H1 (cell line): ENCODE results near the gene RMND5A. TPM values are rescaled to one million over a fixed set of nuclear protein-coding genes. Genes with fewer than 3 reads are reported as not detected.

ENCODE experiments used
- CTCF ChIA-PET: fragments of 300-600 bp; sonication (Branson Sonifier 250); formaldehyde crosslinking; loops from one replicate; lab custom pipeline; 2021; ENCODE audit not compliant: partially characterized antibody; lab: Charles Lee
- POLR2A ChIA-PET: fragments of 300-600 bp; sonication (Branson Sonifier 250); formaldehyde crosslinking; loops from one replicate; lab custom pipeline; 2021; ENCODE audit warnings: inconsistent platforms; ENCODE audit not compliant: partially characterized antibody; lab: Charles Lee
- DNase-seq, 2 experiments: peaks; one replicate each; pipeline versions ENCODE4 v3.0.0 to v3.0.0-alpha.2; 2010 to 2022; ENCODE audit warnings: low spot score in 2 of 2, low read depth in 1 of 2, mixed read lengths in 1 of 2
- FAIRE-seq: peaks from 2 replicates; lab custom pipeline; 2011; peaks lifted over from hg19 to GRCh38; lab: Jason Lieb, UNC
- H2AFZ ChIP-seq: 2 replicates; pipeline ENCODE4 v1.8.1; 2012; ENCODE audit warnings: low read length, inconsistent platforms
- H2AK5ac ChIP-seq: 2 replicates; pipeline ENCODE4 v1.6.1; 2013; ENCODE audit warnings: low read depth, low read length
- H2BK120ac ChIP-seq: replicated peaks from 2 replicates; pipeline ENCODE3; 2013; ENCODE audit warnings: low read depth, low read length, inconsistent platforms
- H2BK12ac ChIP-seq: 2 replicates; pipeline ENCODE4 v1.6.1; 2013; ENCODE audit warnings: low read depth, low read length
- H2BK15ac ChIP-seq: 2 replicates; pipeline ENCODE4 v1.6.1; 2013; ENCODE audit warnings: low read length
- H2BK20ac ChIP-seq: 2 replicates; pipeline ENCODE4 v1.6.1; 2013; ENCODE audit warnings: low read length
- H2BK5ac ChIP-seq: 2 replicates; pipeline ENCODE4 v1.6.1; 2013; ENCODE audit warnings: low read depth, low read length
- H3K14ac ChIP-seq: 2 replicates; pipeline ENCODE4 v1.6.1; 2013; ENCODE audit warnings: inconsistent platforms; ENCODE audit not compliant: insufficient read length
- H3K18ac ChIP-seq: 2 replicates; pipeline ENCODE4 v1.6.1; 2013; ENCODE audit warnings: low read length; ENCODE audit errors: extremely low read depth
- H3K23ac ChIP-seq: 2 replicates; pipeline ENCODE4 v1.6.1; 2013; ENCODE audit warnings: inconsistent platforms; ENCODE audit not compliant: insufficient read length
- H3K23me2 ChIP-seq: 2 replicates; pipeline ENCODE4 v1.6.1; 2013; ENCODE audit warnings: low read depth, low read length
- H3K27ac ChIP-seq: 2 replicates; pipeline ENCODE4 v1.6.1; 2011; ENCODE audit warnings: low read depth, low read length, inconsistent platforms
- H3K27me3 ChIP-seq, 4 experiments: replicated peaks in 1 of 4; 1 replicate in 1 of 4; 2 replicates in 3 of 4; pipeline versions ENCODE4 v1.6.1 to v1.8.1; 2011 to 2013; ENCODE audit warnings: low read length in 3 of 4, mild to moderate bottlenecking in 3 of 4, inconsistent platforms in 2 of 4, mixed read lengths in 2 of 4, moderate library complexity in 1 of 4; ENCODE audit not compliant: control insufficient read depth in 3 of 4, insufficient read depth in 3 of 4; ENCODE audit errors: extremely low read depth in 1 of 4
- H3K36me3 ChIP-seq, 4 experiments: 2 replicates each; pipeline versions ENCODE4 v1.6.1 to v1.8.1; 2011 to 2013; ENCODE audit warnings: mild to moderate bottlenecking in 4 of 4, low read length in 3 of 4, moderate library complexity in 2 of 4, control low read depth in 1 of 4, inconsistent platforms in 1 of 4; ENCODE audit not compliant: insufficient read depth in 4 of 4, control insufficient read depth in 2 of 4
- H3K4ac ChIP-seq: replicated peaks from 2 replicates; pipeline ENCODE3; 2013; ENCODE audit warnings: low read length, low read depth, mixed read lengths, inconsistent platforms; ENCODE audit not compliant: insufficient read length
- H3K4me1 ChIP-seq, 4 experiments: replicated peaks in 1 of 4; 1 replicate in 1 of 4; 2 replicates in 3 of 4; pipeline versions ENCODE4 v1.6.1 to v1.8.1; 2011 to 2013; ENCODE audit warnings: low read length in 3 of 4, inconsistent platforms in 2 of 4, mixed read lengths in 1 of 4; ENCODE audit not compliant: insufficient read depth in 4 of 4, control insufficient read depth in 3 of 4
- H3K4me2 ChIP-seq, 2 experiments: 2 replicates each; pipeline versions ENCODE4 v1.6.1 to v1.8.1; 2011 to 2013; ENCODE audit warnings: low read depth in 2 of 2, low read length in 2 of 2, control low read depth in 1 of 2, inconsistent platforms in 1 of 2, mild to moderate bottlenecking in 1 of 2; ENCODE audit not compliant: insufficient read depth in 1 of 2
- H3K4me3 ChIP-seq, 4 experiments: fragments of 200-600, 300-600 bp in 1 of 4; sonication (generic), shearing (Covaris generic), sonication (Bioruptor Twin) in 1 of 4; 2 replicates each; pipeline versions ENCODE4 v1.5.1 to v1.8.1; 2011 to 2016; ENCODE audit warnings: low read length in 4 of 4, low read depth in 3 of 4, control low read depth in 2 of 4, inconsistent platforms in 2 of 4, mild to moderate bottlenecking in 2 of 4, mixed read lengths in 1 of 4, moderate library complexity in 1 of 4; ENCODE audit not compliant: insufficient read depth in 2 of 4; ENCODE audit errors: extremely low read depth in 1 of 4
- H3K56ac ChIP-seq: replicated peaks from 2 replicates; pipeline ENCODE3; 2013; ENCODE audit warnings: low read depth, mild to moderate bottlenecking, mixed read lengths, low read length, inconsistent platforms; ENCODE audit not compliant: insufficient read length
- H3K79me1 ChIP-seq: 2 replicates; pipeline ENCODE4 v1.6.1; 2013; ENCODE audit warnings: low read depth, low read length, control low read depth
- H3K79me2 ChIP-seq, 2 experiments: 2 replicates each; pipeline versions ENCODE4 v1.6.1 to v1.8.1; 2012 to 2013; ENCODE audit warnings: low read length in 2 of 2, mild to moderate bottlenecking in 2 of 2, inconsistent platforms in 1 of 2; ENCODE audit not compliant: insufficient read depth in 2 of 2, control insufficient read depth in 1 of 2
- H3K9ac ChIP-seq, 4 experiments: replicated peaks in 1 of 4; 1 replicate in 1 of 4; 2 replicates in 3 of 4; pipeline versions ENCODE4 v1.6.1 to v1.8.1; 2011 to 2013; ENCODE audit warnings: low read depth in 3 of 4, low read length in 3 of 4, control low read depth in 2 of 4, mild to moderate bottlenecking in 2 of 4, moderate library complexity in 2 of 4, inconsistent platforms in 1 of 4; ENCODE audit errors: extremely low read depth in 1 of 4
- H3K9me3 ChIP-seq, 2 experiments: 2 replicates each; pipeline versions ENCODE4 v1.6.1 to v1.8.1; 2012 to 2013; ENCODE audit warnings: mild to moderate bottlenecking in 2 of 2, moderate library complexity in 2 of 2, control low read depth in 1 of 2, inconsistent platforms in 1 of 2, low read depth in 1 of 2, low read length in 1 of 2, mixed read lengths in 1 of 2; ENCODE audit not compliant: insufficient read depth in 2 of 2
- H4K20me1 ChIP-seq, 2 experiments: replicated peaks in 1 of 2; 2 replicates each; pipeline versions ENCODE3 to v1.8.1; 2011 to 2013; ENCODE audit warnings: inconsistent platforms in 2 of 2, low read length in 2 of 2, mild to moderate bottlenecking in 1 of 2; ENCODE audit not compliant: insufficient read depth in 2 of 2, control insufficient read depth in 1 of 2
- H4K5ac ChIP-seq: 2 replicates; pipeline ENCODE4 v1.6.1; 2013; ENCODE audit warnings: low read length, low read depth, mixed read lengths, inconsistent platforms; ENCODE audit not compliant: insufficient read length
- H4K8ac ChIP-seq: 2 replicates; pipeline ENCODE4 v1.8.0; 2013; ENCODE audit warnings: mild to moderate bottlenecking, moderate library complexity, low read length, inconsistent platforms; ENCODE audit not compliant: insufficient read depth; ENCODE audit errors: extremely low read depth
- H4K91ac ChIP-seq: replicated peaks from 2 replicates; pipeline ENCODE3; 2013; ENCODE audit warnings: low read length, mixed read lengths, inconsistent platforms; ENCODE audit not compliant: insufficient read length
- FOSL1 ChIP-seq: IDR thresholded peaks from 2 replicates; pipeline ENCODE4 v1.6.1; 2011; ENCODE audit warnings: mild to moderate bottlenecking, low read depth, low read length, moderate library complexity; ENCODE audit not compliant: insufficient read depth
- GABPA ChIP-seq: IDR thresholded peaks from 2 replicates; pipeline ENCODE4 v1.6.1; 2011; ENCODE audit warnings: mild to moderate bottlenecking, low read length, moderate library complexity, borderline replicate concordance; ENCODE audit not compliant: insufficient read depth
- GTF2F1 ChIP-seq: IDR thresholded peaks from 2 replicates; pipeline ENCODE4 v1.6.1; 2012; ENCODE audit warnings: low read depth, low read length, improper control_type of control experiment, borderline replicate concordance
- RXRA ChIP-seq: IDR thresholded peaks from 2 replicates; pipeline ENCODE4 v1.6.1; 2011; ENCODE audit warnings: low read depth, mild to moderate bottlenecking, low read length, moderate library complexity; ENCODE audit not compliant: insufficient read depth
- SUZ12 ChIP-seq: fragments of 200-600 bp; sonication (generic); IDR thresholded peaks from 2 replicates; pipeline ENCODE4 v1.6.1; 2012; ENCODE audit warnings: mild to moderate bottlenecking, inconsistent platforms, low read length, moderate library complexity, mixed read lengths
- WGBS, 2 experiments: shearing (Covaris generic) in 1 of 2; methylation state at CpG; one replicate each; pipeline versions ENCODE4 v1.1.6 to v1.1.7; 2013 to 2015; ENCODE audit warnings: low lambda C conversion rate in 2 of 2, mixed read lengths in 2 of 2, inconsistent platforms in 1 of 2, low coverage in 1 of 2, missing lambda C conversion rate in 1 of 2; ENCODE audit not compliant: insufficient replicate concordance in 2 of 2, insufficient coverage in 1 of 2, insufficient read length in 1 of 2; ENCODE audit errors: extremely low coverage in 1 of 2, missing lambda C conversion rate in 1 of 2; 5-methylcytosine and 5-hydroxymethylcytosine counted together
- polyA plus RNA-seq, 7 experiments: library from polyadenylated mRNA; depleted of rRNA in 3 of 7; stranded (reverse) in 5 of 7; unstranded in 2 of 7; fragments of >200 nt in 5 of 7; fragments of 200-250 nt in 2 of 7; gene quantifications; 1 replicate in 5 of 7; 2 replicates in 1 of 7; 4 replicates in 1 of 7; pipeline versions ENCODE4 v1.2.1 to v1.2.3, GENCODE V29; 2011 to 2013; ENCODE audit warnings: missing spikeins in 2 of 7, mixed read lengths in 2 of 7
- total RNA-seq: library from RNA; stranded (reverse); fragmentation: NEBNext Ultra II Directional; extraction: Animal tissue kit (Norgen Biotek cat#: 25700); gene quantifications from 2 replicates; pipeline ENCODE4 v1.2.1, GENCODE V29; 2021

RMND5A gene
- total and polyA plus RNA-seq, 2 of the 8 experiments (the other 6 are each of a cell fraction or from before 2014, with no cell fraction given): 21.0 to 66.2 TPM

GRCh38 chr2:86790676-86791572 is 70.8 kb downstream of the RMND5A start, which contains the start of gene CD8A:
CD8A (minus strand) TSS chr2:86790913; CDS start chr2:86790825, 88 bp downstream.
- TF ChIP-seq GABPA (no peak), RXRA (no peak), FOSL1 (no peak), GTF2F1 (no peak), SUZ12 (peak; percentile 55)
- Histone ChIP-seq H3K9me3 (no peaks in the 10 kb centered on the region; a peak in 1 of 4 replicates), H3K36me3 (peaks cover 0 to 8% (median 0%) of the 10 kb centered on the region in 4 experiments; a peak in 1 of 8 replicates), H3K4me2 (peak within 1 kb of the TSS; percentile 69 to 73), H4K20me1 (peaks cover 0 to 10% of the 10 kb centered on the region in 2 experiments), H2BK20ac (no peak within 1 kb of the TSS), H3K4ac (no peak within 1 kb of the TSS), H3K18ac (peak within 1 kb of the TSS; percentile 7; the same call in 1 of the 2 replicates), H3K23ac (no peak within 1 kb of the TSS), H3K23me2 (peaks cover 14% of the 10 kb centered on the region), H3K79me1 (no peaks in the 10 kb centered on the region), H2BK15ac (no peak within 1 kb of the TSS), H4K91ac (no peak within 1 kb of the TSS), H3K9ac (no peak within 1 kb of the TSS), H3K27me3 (peaks cover 34 to 53% (median 49%) of the 10 kb centered on the region in 4 experiments), H2BK12ac (peak within 1 kb of the TSS; percentile 60; the same call in 1 of the 2 replicates), H3K79me2 (no peaks in the 10 kb centered on the region), H2BK5ac (0 out of 2 replicates have a peak within 1 kb of the TSS, but pooled peaks have one; percentile 35), H2AK5ac (no peak within 1 kb of the TSS), H4K5ac (no peak within 1 kb of the TSS), H3K14ac (no peak within 1 kb of the TSS), H4K8ac (peak within 1 kb of the TSS; percentile 29), H2AFZ (peak within 1 kb of the TSS; percentile 28; the same call in 1 of the 2 replicates), H3K4me1 (peaks cover 0 to 9% (median 4%) of the 10 kb centered on the region in 4 experiments; a peak in 5 of 7 replicates), H2BK120ac (no peak within 1 kb of the TSS), H3K56ac (no peak within 1 kb of the TSS), H3K27ac (no peak within 1 kb of the TSS), H3K4me3 (peak within 1 kb of the TSS; percentile 14 to 56 (median 24); a peak in 7 of 8 replicates)
- FAIRE-seq: no peak
- ChIA-PET CTCF (interaction anchor here (0.9 to 1.5 kb wide), 3 partner anchors 8 to 27 kb away, joined by 3 to 7 read pairs (median 6); no protein-coding TSS in a partner anchor), POLR2A (interaction anchor here (0.9 to 1.2 kb wide), 2 partner anchors 9 to 11 kb away, joined by 3 to 5 read pairs; no protein-coding TSS in a partner anchor)
- DNase-seq: peak in 1 of 2 experiments; percentile 67
- WGBS, 2 experiments: 7% methylated on average over 48 of the region's 57 CpGs; no CpG with 5 or more reads in 1 of the 2 experiments
